AG09309 (cell line): ENCODE measurements around the gene SLC39A11.
"Not testable (repeated sequence)": the region's sequence is repeated elsewhere in the genome, so short reads cannot be mapped to it uniquely, and the experiment has no call there.

ENCODE experiments used
- DNase-seq: peaks from one replicate; pipeline ENCODE4 v3.0.0-alpha.2; 2010; ENCODE audit warnings: low read depth
- H3K4me3 ChIP-seq: 2 replicates; pipeline ENCODE4 v1.5.1; 2011; ENCODE audit warnings: mild to moderate bottlenecking, low read depth, low read length, moderate library complexity; ENCODE audit not compliant: control insufficient read depth
- TF ChIP-seq, protein P1 (sequence below): IDR thresholded peaks from 2 replicates; pipeline ENCODE4 v1.5.1; 2011; ENCODE audit warnings: mild to moderate bottlenecking, low read depth, low read length, inconsistent platforms; ENCODE audit not compliant: insufficient read depth, control insufficient read depth; ENCODE audit errors: missing control alignments

Gene SLC39A11

DNA sequence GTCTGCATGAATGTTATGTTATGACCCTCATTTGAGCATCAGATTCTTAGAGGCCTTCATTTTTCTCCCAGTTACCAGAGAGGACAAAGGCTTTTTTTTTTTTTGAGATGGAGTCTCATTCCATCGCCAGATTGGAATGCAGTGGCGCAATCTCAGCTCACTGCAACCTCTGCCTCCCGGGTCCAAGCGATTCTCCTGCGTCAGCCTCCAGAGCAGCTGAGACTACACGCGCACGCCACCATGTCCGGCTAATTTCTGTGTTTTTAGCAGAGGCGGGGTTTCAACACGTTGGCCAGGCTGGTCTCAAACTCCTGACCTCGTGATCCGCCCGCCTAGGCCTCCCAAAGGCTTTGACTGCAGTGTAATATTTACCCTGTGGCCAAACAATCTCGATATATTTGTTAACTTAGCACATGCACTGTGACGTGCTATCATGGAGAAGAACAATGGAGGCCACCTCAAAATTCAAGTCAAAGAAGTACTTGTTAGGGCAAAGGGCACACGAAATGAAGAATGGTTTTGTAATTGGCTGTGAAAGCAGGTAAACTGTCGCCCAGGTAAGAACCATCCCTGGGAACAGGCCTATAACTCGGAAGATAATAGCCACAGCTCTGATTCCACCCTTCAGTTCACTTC, 303.4 kb downstream of the SLC39A11 start:
- no peak for DNase-seq
- TF ChIP-seq, protein P1, sequence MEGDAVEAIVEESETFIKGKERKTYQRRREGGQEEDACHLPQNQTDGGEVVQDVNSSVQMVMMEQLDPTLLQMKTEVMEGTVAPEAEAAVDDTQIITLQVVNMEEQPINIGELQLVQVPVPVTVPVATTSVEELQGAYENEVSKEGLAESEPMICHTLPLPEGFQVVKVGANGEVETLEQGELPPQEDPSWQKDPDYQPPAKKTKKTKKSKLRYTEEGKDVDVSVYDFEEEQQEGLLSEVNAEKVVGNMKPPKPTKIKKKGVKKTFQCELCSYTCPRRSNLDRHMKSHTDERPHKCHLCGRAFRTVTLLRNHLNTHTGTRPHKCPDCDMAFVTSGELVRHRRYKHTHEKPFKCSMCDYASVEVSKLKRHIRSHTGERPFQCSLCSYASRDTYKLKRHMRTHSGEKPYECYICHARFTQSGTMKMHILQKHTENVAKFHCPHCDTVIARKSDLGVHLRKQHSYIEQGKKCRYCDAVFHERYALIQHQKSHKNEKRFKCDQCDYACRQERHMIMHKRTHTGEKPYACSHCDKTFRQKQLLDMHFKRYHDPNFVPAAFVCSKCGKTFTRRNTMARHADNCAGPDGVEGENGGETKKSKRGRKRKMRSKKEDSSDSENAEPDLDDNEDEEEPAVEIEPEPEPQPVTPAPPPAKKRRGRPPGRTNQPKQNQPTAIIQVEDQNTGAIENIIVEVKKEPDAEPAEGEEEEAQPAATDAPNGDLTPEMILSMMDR, result no peak

DNA sequence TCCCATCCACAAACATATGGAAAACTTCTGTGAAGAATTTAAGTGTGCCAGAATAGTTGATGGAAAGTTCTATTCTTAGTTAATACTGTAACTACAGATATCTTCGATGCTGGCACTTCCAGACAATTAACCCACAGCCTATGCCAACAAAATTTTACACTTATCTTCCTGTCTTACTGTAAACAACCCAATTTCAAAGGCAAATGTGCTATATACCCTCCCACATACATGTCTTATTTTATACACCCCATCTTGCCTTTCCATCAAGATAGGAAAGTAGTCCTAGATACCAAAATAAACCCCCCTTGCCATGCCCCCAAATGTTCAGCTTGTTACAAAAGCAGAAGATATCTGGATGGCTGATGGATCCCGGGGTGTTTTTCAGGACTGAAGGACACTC, 306.3 kb downstream of the SLC39A11 start:
- TF ChIP-seq, protein P1, result no peak
- H3K4me3 ChIP-seq, result no peak overlapping the region
- no peak for DNase-seq

More for the DNA sequence above, 303.4 kb downstream of the SLC39A11 start:
- H3K4me3 ChIP-seq, result no peak overlapping the region

DNA sequence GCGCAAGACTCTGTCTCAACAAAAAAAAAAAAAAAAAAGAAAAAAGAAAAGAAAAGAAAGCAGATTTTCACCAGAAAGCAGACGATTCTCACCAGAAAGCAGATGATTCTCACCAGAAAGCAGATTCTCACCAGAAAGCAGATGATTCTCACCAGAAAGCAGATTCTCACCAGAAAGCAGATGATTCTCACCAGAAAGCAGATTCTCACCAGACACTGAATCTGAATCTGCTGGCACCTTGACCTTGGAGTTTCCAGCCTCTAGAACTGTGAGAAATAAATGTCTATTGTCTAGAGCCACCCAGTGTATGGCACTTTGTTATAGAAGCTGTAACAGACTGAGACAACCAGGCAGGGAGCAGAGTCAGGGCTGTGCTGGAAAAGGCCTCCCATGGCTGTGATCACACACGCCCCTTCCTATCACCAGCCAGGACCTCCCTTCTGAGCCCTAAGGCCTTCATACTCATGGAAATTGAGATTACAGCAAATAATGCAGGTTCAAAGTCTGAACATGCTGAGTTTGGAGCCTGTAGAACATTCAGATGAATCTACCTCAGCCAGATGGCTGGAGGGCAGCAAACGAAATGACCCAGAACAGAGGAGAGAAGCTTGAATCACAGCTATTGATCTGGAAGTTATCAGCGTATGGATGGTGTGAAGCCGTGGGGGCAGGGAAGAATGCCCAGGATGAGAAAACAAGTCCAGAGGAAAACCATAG, 309.3 kb downstream of the SLC39A11 start:
- TF ChIP-seq, protein P1, result no peak
- no peak for DNase-seq
- H3K4me3 ChIP-seq, result no peak overlapping the region

DNA sequence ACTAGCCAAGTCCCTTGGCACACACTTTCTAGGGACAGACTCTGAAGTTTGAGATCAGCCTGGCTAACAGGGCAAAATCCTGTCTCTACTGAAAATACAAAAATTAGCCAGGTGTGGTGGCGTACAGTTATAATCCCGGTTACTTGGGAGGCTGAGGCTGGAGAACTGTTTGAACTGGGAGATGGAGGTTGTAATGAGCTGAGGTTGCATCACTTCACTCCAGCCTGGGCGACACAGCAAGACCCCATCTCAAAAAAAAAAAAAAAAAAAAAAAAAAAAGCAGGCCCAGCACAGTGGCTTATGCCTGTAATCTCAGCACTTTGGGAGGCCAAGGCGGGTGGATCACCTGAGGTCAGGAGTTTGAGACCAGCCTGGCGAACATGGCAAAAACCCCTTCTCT, 310.1 kb downstream of the SLC39A11 start:
- H3K4me3 ChIP-seq, DNase-seq: not testable (repeated sequence)

DNA sequence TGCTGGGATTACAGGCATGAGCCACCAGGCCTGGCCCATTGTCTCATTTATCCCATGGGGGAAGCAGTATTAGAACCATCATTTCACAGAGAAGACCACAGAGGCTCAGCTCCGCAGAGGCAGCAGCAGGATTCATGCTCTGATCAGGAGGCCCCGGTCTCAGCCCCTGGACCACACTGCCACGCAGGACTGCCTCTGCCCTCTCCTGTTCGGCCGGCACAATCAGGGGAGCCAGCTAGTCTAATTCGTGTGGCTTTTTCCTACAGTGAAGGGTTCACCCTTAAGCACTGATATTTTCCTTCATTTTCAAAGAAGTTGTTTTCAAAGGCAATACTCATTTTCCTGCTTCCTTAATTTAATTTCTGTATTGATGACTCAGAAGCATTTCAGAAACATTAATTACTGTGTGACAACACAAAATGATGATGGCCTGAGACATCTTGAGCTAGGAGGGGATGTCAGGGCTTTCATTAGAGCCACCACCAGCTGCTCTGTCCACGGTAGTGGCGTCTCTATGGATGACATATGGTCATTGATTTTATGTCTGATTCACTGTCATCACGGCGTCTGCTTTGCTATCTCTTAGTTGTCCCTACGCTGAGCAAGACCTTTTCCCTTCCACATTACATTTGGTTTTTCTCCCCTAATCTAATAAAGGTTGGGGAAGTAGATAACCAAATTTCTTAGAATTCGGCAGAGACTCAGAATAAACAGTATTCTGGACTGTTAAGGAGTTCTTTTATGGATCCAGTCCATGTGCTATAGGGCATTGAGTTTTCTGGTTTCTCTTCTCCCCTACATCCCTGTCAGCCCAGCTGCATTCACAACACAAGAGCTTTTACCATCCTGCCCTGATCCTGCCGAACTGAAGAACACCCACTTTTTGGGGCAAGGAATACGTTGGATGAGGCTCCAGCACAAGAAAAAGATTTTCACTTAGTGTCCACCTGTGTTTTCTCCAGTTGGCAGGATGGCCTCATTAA, 314.0 kb downstream of the SLC39A11 start:
- no peak overlapping the region for H3K4me3 ChIP-seq
- TF ChIP-seq, protein P1, result no peak
- no peak for DNase-seq

DNA sequence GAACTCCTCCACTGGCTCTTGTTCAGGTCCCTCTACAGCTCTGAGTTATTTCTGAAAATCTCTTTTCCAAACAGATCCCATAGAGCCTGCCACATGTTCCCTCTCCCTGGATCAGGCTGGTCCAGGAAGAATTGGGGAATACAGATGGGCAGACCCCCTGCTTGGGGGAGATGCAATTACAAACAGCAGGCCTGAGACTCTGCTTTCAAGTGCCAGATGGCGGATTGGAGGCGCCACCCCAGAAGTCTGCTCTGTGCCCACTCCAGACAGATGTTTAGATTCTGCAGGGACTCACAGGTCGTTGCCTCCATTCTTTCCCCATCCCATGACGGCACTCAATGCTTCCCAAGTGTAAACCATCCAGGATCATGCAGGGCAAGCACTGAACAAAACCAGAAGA, 316.6 kb downstream of the SLC39A11 start:
- DNase-seq, result no peak
- no peak overlapping the region for H3K4me3 ChIP-seq
- TF ChIP-seq, protein P1, result no peak

DNA sequence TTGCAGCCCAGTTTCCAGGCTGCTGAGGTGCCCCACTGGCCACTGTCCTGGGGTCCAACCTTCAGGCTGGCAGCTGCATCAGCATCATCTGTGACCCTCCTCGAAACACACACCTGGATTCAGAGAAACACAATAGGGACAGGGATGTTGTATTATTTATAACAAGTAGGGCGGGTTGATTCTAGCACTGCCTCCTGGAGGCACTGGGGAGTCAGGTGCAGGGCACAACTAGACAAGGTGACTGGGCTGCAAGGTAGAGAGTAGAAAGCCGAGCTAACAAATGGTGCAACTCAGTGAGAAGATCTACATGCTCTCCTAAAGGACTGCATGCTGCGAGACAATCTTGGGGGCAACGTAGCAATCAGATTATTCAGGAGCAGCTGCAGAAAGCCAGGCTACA, 317.3 kb downstream of the SLC39A11 start:
- DNase-seq, result no peak
- TF ChIP-seq, protein P1, result no peak
- no peak overlapping the region for H3K4me3 ChIP-seq
